HG03378 (cell line): ENCODE results near the gene ZNF182.
"Not testable (repeated sequence)": the region's sequence is repeated elsewhere in the genome, so short reads cannot be mapped to it uniquely, and the experiment has no call there.

Experiments
- ATAC-seq: cut with Tn5 transposase; IDR thresholded peaks from one replicate; pipeline ENCODE4 v1.9.1; 2021; ENCODE audit warnings: mild to moderate bottlenecking, moderate library complexity; ENCODE audit not compliant: unreplicated experiment

Gene ZNF182

GRCh38 chrX:48003758-48004457 is at the start of gene ZNF182:
TSS of gene ZNF182 (minus strand) at chrX:48003989. CDS start at chrX:48002609, 1,380 bp downstream.
- peak; percentile 85 for ATAC-seq

GRCh38 chrX:48046846-48047245 is 43.1 kb upstream of the ZNF182 start:
- ATAC-seq: no peak

- no peak for ATAC-seq
These were observed 41.9 kb upstream of the ZNF182 start for GRCh38 chrX:48045410-48046311.

GRCh38 chrX:48043056-48043455 is 39.3 kb upstream of the ZNF182 start:
- no peak for ATAC-seq

- ATAC-seq: no peak
These were observed 32.1 kb upstream of the ZNF182 start for GRCh38 chrX:48035891-48036290.

GRCh38 chrX:48030641-48031173 is 26.9 kb upstream of the ZNF182 start:
- ATAC-seq: not testable (repeated sequence)

GRCh38 chrX:48030237-48030636 is 26.4 kb upstream of the ZNF182 start:
- ATAC-seq: no peak

- ATAC-seq: no peak
These were observed 24.3 kb upstream of the ZNF182 start for GRCh38 chrX:48028091-48028490.

- ATAC-seq: not testable (repeated sequence)
These were observed 23.8 kb upstream of the ZNF182 start for GRCh38 chrX:48027545-48027944.

- no peak for ATAC-seq
These were observed 21.8 kb upstream of the ZNF182 start for GRCh38 chrX:48025561-48025960.

- no peak for ATAC-seq
These were observed 18.9 kb upstream of the ZNF182 start for GRCh38 chrX:48022738-48023137.

- ATAC-seq: no peak
These were observed 18.3 kb upstream of the ZNF182 start for GRCh38 chrX:48022100-48022499.

GRCh38 chrX:48021026-48021900 is 17.5 kb upstream of the ZNF182 start:
- peak; percentile 41 for ATAC-seq

GRCh38 chrX:48020472-48020871 is 16.7 kb upstream of the ZNF182 start:
- not testable (repeated sequence) for ATAC-seq

GRCh38 chrX:48019892-48020291 is 16.1 kb upstream of the ZNF182 start:
- not testable (repeated sequence) for ATAC-seq

GRCh38 chrX:48016583-48017310 is 13.0 kb upstream of the ZNF182 start:
- not testable (repeated sequence) for ATAC-seq

GRCh38 chrX:48009445-48009960 is 5.7 kb upstream of the ZNF182 start:
- ATAC-seq: not testable (repeated sequence)

GRCh38 chrX:48006688-48007087 is 2.9 kb upstream of the ZNF182 start, which contains the start of gene SPACA5:
TSS of gene SPACA5 (plus strand) at chrX:48006988. CDS start at chrX:48007803, 815 bp downstream.
- not testable (repeated sequence) for ATAC-seq

- ATAC-seq: no peak
These were observed 427 bp downstream of the ZNF182 start for GRCh38 chrX:48003367-48003757.

- no peak for ATAC-seq
These were observed 860 bp downstream of the ZNF182 start for GRCh38 chrX:48002929-48003328.
